Measurements from ENCODE around the gene PIKFYVE.
A peak's percentile ranks its signal among the peaks of the same experiment; 100 is the strongest.
"Not testable (repeated sequence)": the region's sequence is repeated elsewhere in the genome, so short reads cannot be mapped to it uniquely, and the experiment has no call there.

Gene PIKFYVE

GRCh38 chr2:208265801-208266552, at the start of gene PIKFYVE:
Gene PIKFYVE, plus strand, starts transcription at chr2:208266255. Its CDS starts 5,265 bp downstream, at chr2:208271520.
- DNase-seq (ENCODE audit: low spot score in 2 of 2): peak; percentile 94 to 97
- Histone ChIP-seq H3K36me3 (replicated peaks) (no peaks in the 10 kb centered on the region), H3K27me3 (ENCODE audit: low read depth) (no peaks in the 10 kb centered on the region), H3K9me3 (no peaks in the 10 kb centered on the region), H3K4me1 (peaks cover 17% of the 10 kb centered on the region), H3K4me3 (peak within 1 kb of the TSS; percentile 80)
- in situ Hi-C loops (cut with MboI; ENCODE audit: low sequenced_read_pairs): no loop called here

GRCh38 chr2:208221873-208222272, 44.2 kb upstream of the PIKFYVE start:
- H3K4me1 ChIP-seq; H3K36me3 ChIP-seq (replicated peaks); H3K4me3 ChIP-seq; in situ Hi-C loops (cut with MboI; ENCODE audit: low sequenced_read_pairs); DNase-seq (ENCODE audit: low spot score in 2 of 2); H3K9me3 ChIP-seq; H3K27me3 ChIP-seq (ENCODE audit: low read depth): not testable (repeated sequence)

GRCh38 chr2:208222351-208222750, 43.7 kb upstream of the PIKFYVE start:
- in situ Hi-C loops (cut with MboI; ENCODE audit: low sequenced_read_pairs): no loop called here
- Histone ChIP-seq H3K27me3 (ENCODE audit: low read depth) (no peaks in the 10 kb centered on the region), H3K36me3 (replicated peaks) (no peaks in the 10 kb centered on the region), H3K4me3 (no peak overlapping the region), H3K4me1 (no peaks in the 10 kb centered on the region), H3K9me3 (no peaks in the 10 kb centered on the region)
- DNase-seq (ENCODE audit: low spot score in 2 of 2): no peak

- no peak for DNase-seq (ENCODE audit: low spot score in 2 of 2)
- no peaks in the 10 kb centered on the region for H3K36me3 ChIP-seq (replicated peaks)
- H3K27me3 ChIP-seq (ENCODE audit: low read depth): no peaks in the 10 kb centered on the region
- no peaks in the 10 kb centered on the region for H3K9me3 ChIP-seq
- in situ Hi-C loops (cut with MboI; ENCODE audit: low sequenced_read_pairs): no loop called here
- H3K4me1 ChIP-seq: no peaks in the 10 kb centered on the region
- H3K4me3 ChIP-seq: no peak overlapping the region
Observed at GRCh38 chr2:208224802-208225201, 41.3 kb upstream of the PIKFYVE start.

GRCh38 chr2:208227581-208228232, 38.3 kb upstream of the PIKFYVE start:
- no peak for DNase-seq (ENCODE audit: low spot score in 2 of 2)
- in situ Hi-C loops (cut with MboI; ENCODE audit: low sequenced_read_pairs): no loop called here
- Histone ChIP-seq H3K9me3 (peaks cover 3% of the 10 kb centered on the region; the same call in 1 of the 2 replicates), H3K4me3 (no peak overlapping the region), H3K4me1 (no peaks in the 10 kb centered on the region), H3K27me3 (ENCODE audit: low read depth) (no peaks in the 10 kb centered on the region), H3K36me3 (replicated peaks) (no peaks in the 10 kb centered on the region)

- peaks cover 3% of the 10 kb centered on the region; the same call in 1 of the 2 replicates for H3K9me3 ChIP-seq
- in situ Hi-C loops (cut with MboI; ENCODE audit: low sequenced_read_pairs): no loop called here
Observed at GRCh38 chr2:208228476-208228875, 37.6 kb upstream of the PIKFYVE start.

GRCh38 chr2:208234786-208235185, 31.3 kb upstream of the PIKFYVE start:
- in situ Hi-C loops (cut with MboI; ENCODE audit: low sequenced_read_pairs): no loop called here
- H3K27me3 ChIP-seq (ENCODE audit: low read depth): no peaks in the 10 kb centered on the region
- H3K36me3 ChIP-seq (replicated peaks): peaks cover 19% of the 10 kb centered on the region
- DNase-seq (ENCODE audit: low spot score in 2 of 2): no peak
- H3K9me3 ChIP-seq: peaks cover 3% of the 10 kb centered on the region; the same call in 1 of the 2 replicates
- H3K4me1 ChIP-seq: no peaks in the 10 kb centered on the region
- H3K4me3 ChIP-seq: no peak overlapping the region

More at GRCh38 chr2:208228476-208228875, 37.6 kb upstream of the PIKFYVE start:
- Histone ChIP-seq H3K4me3 (no peak overlapping the region), H3K36me3 (replicated peaks) (no peaks in the 10 kb centered on the region), H3K27me3 (ENCODE audit: low read depth) (no peaks in the 10 kb centered on the region), H3K4me1 (no peaks in the 10 kb centered on the region)
- no peak for DNase-seq (ENCODE audit: low spot score in 2 of 2)

GRCh38 chr2:208235860-208236259, 30.2 kb upstream of the PIKFYVE start:
- in situ Hi-C loops (cut with MboI; ENCODE audit: low sequenced_read_pairs): no loop called here
- Histone ChIP-seq H3K27me3 (ENCODE audit: low read depth) (no peaks in the 10 kb centered on the region), H3K36me3 (replicated peaks) (peaks cover 29% of the 10 kb centered on the region), H3K9me3 (peaks cover 3% of the 10 kb centered on the region; the same call in 1 of the 2 replicates), H3K4me3 (no peak overlapping the region), H3K4me1 (no peaks in the 10 kb centered on the region)
- DNase-seq (ENCODE audit: low spot score in 2 of 2): no peak

GRCh38 chr2:208239770-208240493, 26.1 kb upstream of the PIKFYVE start:
- no peak overlapping the region for H3K4me3 ChIP-seq
- in situ Hi-C loops (cut with MboI; ENCODE audit: low sequenced_read_pairs): no loop called here
- no peaks in the 10 kb centered on the region for H3K9me3 ChIP-seq
- H3K36me3 ChIP-seq (replicated peaks): peaks cover 60% of the 10 kb centered on the region
- H3K4me1 ChIP-seq: no peaks in the 10 kb centered on the region
- H3K27me3 ChIP-seq (ENCODE audit: low read depth): no peaks in the 10 kb centered on the region
- DNase-seq (ENCODE audit: low spot score in 2 of 2): no peak

- H3K4me1 ChIP-seq: no peaks in the 10 kb centered on the region
- in situ Hi-C loops (cut with MboI; ENCODE audit: low sequenced_read_pairs): no loop called here
- H3K36me3 ChIP-seq (replicated peaks): peaks cover 64% of the 10 kb centered on the region
- DNase-seq (ENCODE audit: low spot score in 2 of 2): no peak
- no peak overlapping the region for H3K4me3 ChIP-seq
- H3K27me3 ChIP-seq (ENCODE audit: low read depth): no peaks in the 10 kb centered on the region
- H3K9me3 ChIP-seq: no peaks in the 10 kb centered on the region
Observed at GRCh38 chr2:208240619-208241209, 25.3 kb upstream of the PIKFYVE start.

- DNase-seq (ENCODE audit: low spot score in 2 of 2): peak in 1 of 2 experiments; percentile 1
- Histone ChIP-seq H3K4me3 (no peak overlapping the region), H3K9me3 (no peaks in the 10 kb centered on the region), H3K36me3 (replicated peaks) (peaks cover 79% of the 10 kb centered on the region), H3K27me3 (ENCODE audit: low read depth) (no peaks in the 10 kb centered on the region), H3K4me1 (no peaks in the 10 kb centered on the region)
- in situ Hi-C loops (cut with MboI; ENCODE audit: low sequenced_read_pairs): no loop called here
Observed at GRCh38 chr2:208244422-208244821, 21.6 kb upstream of the PIKFYVE start.

- no peak for DNase-seq (ENCODE audit: low spot score in 2 of 2)
- Histone ChIP-seq H3K4me1 (peaks cover 3% of the 10 kb centered on the region; the same call in 1 of the 2 replicates), H3K27me3 (ENCODE audit: low read depth) (no peaks in the 10 kb centered on the region), H3K4me3 (no peak overlapping the region), H3K36me3 (replicated peaks) (peaks cover 78% of the 10 kb centered on the region), H3K9me3 (no peaks in the 10 kb centered on the region)
- in situ Hi-C loops (cut with MboI; ENCODE audit: low sequenced_read_pairs): no loop called here
Observed at GRCh38 chr2:208245746-208246145, 20.3 kb upstream of the PIKFYVE start.

- no peaks in the 10 kb centered on the region for H3K9me3 ChIP-seq
- in situ Hi-C loops (cut with MboI; ENCODE audit: low sequenced_read_pairs): no loop called here
- no peaks in the 10 kb centered on the region for H3K27me3 ChIP-seq (ENCODE audit: low read depth)
- peaks cover 6% of the 10 kb centered on the region for H3K4me1 ChIP-seq
- H3K36me3 ChIP-seq (replicated peaks): peaks cover 74% of the 10 kb centered on the region
- DNase-seq (ENCODE audit: low spot score in 2 of 2): no peak
- no peak overlapping the region for H3K4me3 ChIP-seq
Observed at GRCh38 chr2:208248601-208249000, 17.5 kb upstream of the PIKFYVE start.

Measured in HAP-1 (cell line).